ENCODE data around the gene CDT1.

GRCh38 chr16:88805340-88805715 lies 1.7 kb downstream of the CDT1 start:
- TF ChIP-seq EZH2 (IDR thresholded peaks at IDR 0.05; ENCODE audit: borderline replicate concordance) (no peak), CTCF (IDR thresholded peaks at IDR 0.05; ENCODE audit: poor library complexity) (no peak)
